ENCODE data around the gene DZIP1.
A peak's percentile ranks its signal among the peaks of the same experiment; 100 is the strongest.
"Not testable (repeated sequence)": the region's sequence is repeated elsewhere in the genome, so short reads cannot be mapped to it uniquely, and the experiment has no call there.

Gene DZIP1

GRCh38 chr13:95644601-95645052 is at the start of gene DZIP1:
DZIP1 (minus strand) TSS chr13:95644706; CDS start chr13:95642029, 2,677 bp downstream.
- peak; percentile 67 for DNase-seq (ENCODE audit: low read depth, low spot score)

GRCh38 chr13:95690986-95691385 is 46.5 kb upstream of the DZIP1 start:
- not testable (repeated sequence) for DNase-seq (ENCODE audit: low read depth, low spot score)

GRCh38 chr13:95689582-95689926 is 45.0 kb upstream of the DZIP1 start:
- DNase-seq (ENCODE audit: low read depth, low spot score): no peak

GRCh38 chr13:95684960-95685359 is 40.5 kb upstream of the DZIP1 start:
- not testable (repeated sequence) for DNase-seq (ENCODE audit: low read depth, low spot score)

- no peak for DNase-seq (ENCODE audit: low read depth, low spot score)
Observed at GRCh38 chr13:95684418-95684817, 39.9 kb upstream of the DZIP1 start.

- no peak for DNase-seq (ENCODE audit: low read depth, low spot score)
Observed at GRCh38 chr13:95679722-95680121, 35.2 kb upstream of the DZIP1 start.

- no peak for DNase-seq (ENCODE audit: low read depth, low spot score)
Observed at GRCh38 chr13:95678967-95679366, 34.5 kb upstream of the DZIP1 start.

- DNase-seq (ENCODE audit: low read depth, low spot score): no peak
Observed at GRCh38 chr13:95677564-95678266, 33.2 kb upstream of the DZIP1 start.

- peak; percentile 95 for DNase-seq (ENCODE audit: low read depth, low spot score)
Observed at GRCh38 chr13:95676762-95677563, 32.5 kb upstream of the DZIP1 start, which contains the start of gene DNAJC3. DNAJC3 (plus strand) TSS chr13:95677139; CDS start chr13:95677256, 117 bp downstream.

GRCh38 chr13:95676105-95676761 is 31.7 kb upstream of the DZIP1 start:
- no peak for DNase-seq (ENCODE audit: low read depth, low spot score)

GRCh38 chr13:95671597-95671996 is 27.1 kb upstream of the DZIP1 start:
- DNase-seq (ENCODE audit: low read depth, low spot score): no peak

GRCh38 chr13:95667235-95667634 is 22.7 kb upstream of the DZIP1 start:
- not testable (repeated sequence) for DNase-seq (ENCODE audit: low read depth, low spot score)

GRCh38 chr13:95660981-95661581 is 16.6 kb upstream of the DZIP1 start:
- DNase-seq (ENCODE audit: low read depth, low spot score): no peak

- no peak for DNase-seq (ENCODE audit: low read depth, low spot score)
Observed at GRCh38 chr13:95659500-95659899, 15.0 kb upstream of the DZIP1 start.

- no peak for DNase-seq (ENCODE audit: low read depth, low spot score)
Observed at GRCh38 chr13:95656386-95657015, 12.0 kb upstream of the DZIP1 start.

- DNase-seq (ENCODE audit: low read depth, low spot score): no peak
Observed at GRCh38 chr13:95652821-95653220, 8.3 kb upstream of the DZIP1 start.

- no peak for DNase-seq (ENCODE audit: low read depth, low spot score)
Observed at GRCh38 chr13:95652244-95652764, 7.8 kb upstream of the DZIP1 start.

- DNase-seq (ENCODE audit: low read depth, low spot score): no peak
Observed at GRCh38 chr13:95650696-95651095, 6.2 kb upstream of the DZIP1 start.

GRCh38 chr13:95647321-95647720 is 2.8 kb upstream of the DZIP1 start:
- no peak for DNase-seq (ENCODE audit: low read depth, low spot score)

GRCh38 chr13:95643936-95644598 is 439 bp downstream of the DZIP1 start:
- no peak for DNase-seq (ENCODE audit: low read depth, low spot score)

- DNase-seq (ENCODE audit: low read depth, low spot score): no peak
Observed at GRCh38 chr13:95643571-95643935, 953 bp downstream of the DZIP1 start.

Measured in smooth muscle cell of the brain vasculature (primary cell).